GM12891 (cell line): ENCODE data around the gene UFSP2.

Experiments
- PAX5 ChIP-seq: IDR thresholded peaks from 2 replicates; pipeline ENCODE4 v1.6.1; 2011; ENCODE audit warnings: low read length, moderate library complexity, mild to moderate bottlenecking; ENCODE audit not compliant: insufficient read depth, severe bottlenecking
- POLR2A ChIP-seq: IDR thresholded peaks from 2 replicates; pipeline ENCODE4 v1.6.1; 2011; ENCODE audit warnings: low read depth, low read length, control low read depth
- POLR2AphosphoS5 ChIP-seq: IDR thresholded peaks from 2 replicates; pipeline ENCODE4 v1.6.1; 2011; ENCODE audit warnings: low read depth, low read length, control low read depth
- TAF1 ChIP-seq: IDR thresholded peaks from 2 replicates; pipeline ENCODE4 v1.6.1; 2011; ENCODE audit warnings: low read depth, low read length, control low read depth

- no peak for TF ChIP-seq PAX5
- TF ChIP-seq POLR2A: no peak
- TF ChIP-seq POLR2AphosphoS5: no peak
- TF ChIP-seq TAF1: no peak
Observed at GRCh38 chr4:185464887-185465286, 39.1 kb upstream of the UFSP2 start.
